GM18520 (cell line): ENCODE data around the gene OR51B5.
"Not testable (repeated sequence)": the region's sequence is repeated elsewhere in the genome, so short reads cannot be mapped to it uniquely, and the experiment has no call there.

ENCODE experiments used
- ATAC-seq: cut with Tn5 transposase; IDR thresholded peaks from one replicate; pipeline ENCODE4 v1.9.1; 2021; ENCODE audit not compliant: unreplicated experiment

The OR51B5 gene

DNA sequence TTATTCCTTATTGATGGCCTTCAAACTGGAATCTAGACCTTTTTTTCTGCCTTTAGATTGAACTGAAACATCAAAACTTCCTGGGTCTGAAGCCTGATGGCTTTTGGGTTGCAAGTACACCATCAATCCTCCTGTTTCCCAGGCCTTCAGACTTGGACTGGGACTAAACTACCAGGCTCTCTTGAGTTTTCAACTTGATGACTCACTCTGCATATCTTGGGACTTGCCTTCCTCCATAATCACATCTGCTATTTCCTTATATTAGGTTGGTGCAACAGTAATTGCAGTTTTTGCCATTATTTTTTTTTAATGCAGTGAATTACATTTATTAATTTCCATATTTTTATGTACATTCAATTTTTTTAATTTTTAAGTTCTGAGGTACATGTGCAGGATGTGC is 7.0 kb downstream of the OR51B5 start:
- no peak for ATAC-seq

DNA sequence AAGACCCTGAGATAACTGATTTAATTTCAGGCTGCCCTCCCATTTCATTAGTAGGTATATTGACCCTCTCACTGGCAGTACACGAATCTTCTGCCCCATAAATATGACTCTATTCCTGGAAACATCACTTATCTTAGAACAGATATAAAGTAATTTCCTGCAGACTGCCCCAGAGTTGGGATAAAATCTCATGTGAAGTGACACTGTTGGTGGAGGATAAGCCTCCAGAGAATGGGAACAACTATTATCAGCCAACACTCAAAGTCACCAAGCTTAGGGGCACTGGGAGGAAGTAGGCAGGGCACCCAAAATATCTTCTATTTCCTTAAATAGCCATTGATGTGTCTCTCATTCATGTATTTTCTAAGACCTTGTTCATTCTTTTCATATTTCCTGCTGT is 8.2 kb downstream of the OR51B5 start:
- ATAC-seq = no peak

DNA sequence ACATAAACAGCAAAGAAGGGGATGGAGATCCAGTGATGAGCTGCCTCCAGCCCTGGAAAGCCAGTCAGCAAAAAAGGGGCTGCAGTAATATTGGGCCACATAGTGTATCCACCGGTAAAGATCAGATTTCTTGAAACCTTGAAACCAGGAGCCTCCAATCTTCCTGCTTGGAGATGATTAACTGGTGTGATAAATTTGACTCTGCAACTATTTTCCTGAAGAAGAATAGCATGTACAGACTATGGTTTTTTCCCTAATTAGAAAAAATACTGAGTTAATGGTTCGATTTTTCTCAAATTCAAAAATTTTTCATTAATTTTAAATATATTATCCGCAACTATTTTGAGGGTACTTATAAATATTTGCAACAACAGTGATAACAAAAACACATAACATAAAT is 19.1 kb downstream of the OR51B5 start, which contains the start of gene OR51B2:
Gene OR51B2 (minus strand): TSS at position 101 of the 400 bp plus-strand sequence. CDS start 0 bp downstream, at position 101.
- ATAC-seq = no peak

DNA sequence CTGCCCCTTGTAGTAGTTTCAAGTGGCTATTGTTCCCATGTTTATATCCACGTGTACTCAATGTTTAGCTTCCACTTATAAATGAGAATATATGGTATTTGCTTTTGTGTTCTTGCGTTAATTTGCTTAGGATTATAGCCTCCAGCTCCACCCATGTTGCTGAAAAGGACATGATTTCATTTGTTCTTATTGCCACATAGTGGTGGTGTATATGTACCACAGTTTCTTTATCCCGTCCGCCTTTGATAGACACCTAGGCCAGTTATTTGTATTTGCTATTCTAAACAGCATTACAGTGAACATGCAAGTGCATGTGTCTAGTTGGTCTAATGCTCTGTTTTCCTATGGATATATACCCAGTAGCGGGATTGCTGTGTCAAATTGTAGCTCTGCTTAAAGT is 26.0 kb downstream of the OR51B5 start:
- no peak for ATAC-seq

DNA sequence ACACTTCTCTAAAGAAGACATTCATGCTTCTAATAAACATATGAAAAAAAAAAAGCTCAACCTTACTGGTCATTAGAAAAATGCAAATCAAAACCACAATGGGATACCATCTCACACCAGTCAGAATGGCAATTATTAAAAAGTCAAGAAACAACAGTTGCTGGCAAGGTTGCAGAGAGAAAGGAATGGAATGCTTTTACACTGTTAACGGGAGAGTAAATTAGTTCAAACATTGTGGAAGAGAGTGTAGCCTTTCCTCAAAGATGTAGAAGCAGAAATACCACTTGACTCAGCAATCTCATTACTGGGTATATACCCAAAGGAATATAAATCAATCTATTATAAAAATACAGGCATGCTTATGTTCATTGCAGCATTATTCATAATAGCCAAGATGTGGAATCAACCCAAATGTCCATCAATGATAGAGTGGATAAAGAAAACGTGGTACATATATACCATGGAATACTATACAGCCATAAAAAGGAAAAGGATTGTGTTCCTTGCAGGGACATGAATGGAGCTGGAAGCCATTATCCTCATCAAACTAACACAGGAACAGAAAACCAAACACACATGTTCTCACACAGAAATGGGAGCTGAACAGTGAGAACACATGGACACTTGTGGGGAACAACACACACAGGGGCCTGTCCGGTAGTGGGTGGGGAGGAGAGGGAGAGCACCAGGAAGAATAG is 29.8 kb downstream of the OR51B5 start:
- not testable (repeated sequence) for ATAC-seq

DNA sequence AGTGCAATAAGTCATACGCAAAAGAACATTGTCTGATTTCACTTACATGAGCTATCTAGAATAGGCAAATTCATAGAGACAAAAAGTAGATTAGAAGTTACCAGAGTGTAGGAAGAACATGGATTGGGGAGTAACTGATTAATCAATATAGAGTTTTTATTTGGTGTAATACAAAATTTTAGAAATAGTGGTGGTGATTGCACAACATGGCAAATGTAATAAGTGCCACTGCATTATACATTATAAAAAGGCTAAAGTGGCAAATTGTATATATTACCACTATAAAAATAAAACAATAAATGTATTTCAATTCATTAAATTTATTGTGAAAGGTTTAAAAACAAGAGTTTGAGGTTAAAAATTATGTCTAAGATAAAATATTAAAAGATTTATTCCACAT is 32.9 kb downstream of the OR51B5 start:
- no peak for ATAC-seq

DNA sequence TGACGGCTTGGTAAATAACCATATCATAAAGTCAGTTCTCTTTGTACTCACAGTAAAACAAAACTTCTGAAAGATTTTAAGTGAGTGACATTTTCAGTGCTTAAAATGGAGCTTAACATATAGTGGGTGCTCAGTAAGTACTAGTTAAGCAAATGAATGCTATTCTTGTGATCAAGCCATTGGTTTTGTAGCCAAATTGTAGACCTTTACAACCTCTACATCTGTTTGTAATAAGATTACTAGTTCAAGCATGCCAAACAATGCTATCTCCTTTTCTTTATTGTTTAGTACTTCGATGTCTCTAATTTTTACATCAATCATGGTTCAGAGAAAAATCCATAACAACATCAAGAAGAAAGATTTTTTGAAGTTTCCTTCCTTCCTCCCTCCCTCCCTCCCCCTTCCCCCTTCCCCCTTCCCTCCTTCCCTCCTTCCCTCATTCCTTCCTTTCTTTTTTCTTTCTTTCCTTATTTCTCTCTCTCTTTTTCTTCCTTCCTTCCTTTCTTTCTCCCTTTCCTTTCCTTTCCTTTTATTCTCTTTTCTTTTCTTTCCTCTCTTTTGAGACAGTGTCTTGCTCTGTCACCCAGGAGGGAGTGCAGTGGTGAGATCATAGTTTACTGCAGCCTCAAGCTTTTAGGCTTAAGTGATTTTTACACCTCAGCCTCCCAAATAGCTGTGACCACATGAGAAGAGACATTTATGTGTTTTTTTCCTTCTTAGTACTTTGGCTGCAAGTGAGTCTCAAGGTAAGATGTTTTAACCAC is 35.9 kb downstream of the OR51B5 start:
- no peak for ATAC-seq

DNA sequence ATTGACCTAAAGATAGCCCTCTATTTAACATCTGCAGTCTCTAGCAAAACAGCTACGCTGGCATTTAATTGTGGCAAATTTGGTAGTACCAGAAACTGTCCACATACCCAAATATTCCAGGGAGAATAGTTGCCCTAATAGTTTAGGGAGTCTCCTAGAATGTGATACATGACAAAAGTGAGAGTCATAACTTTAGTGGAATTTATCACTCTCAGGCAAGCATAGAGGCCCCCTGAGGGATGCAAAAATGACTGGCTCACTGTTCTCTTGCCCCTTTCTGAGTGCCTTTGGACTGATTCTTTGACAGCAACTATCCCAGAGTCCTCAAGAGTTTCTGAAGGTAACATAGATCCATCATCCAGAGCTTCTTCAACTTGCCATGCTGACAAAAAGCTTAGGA is 39.3 kb downstream of the OR51B5 start:
- ATAC-seq = no peak

DNA sequence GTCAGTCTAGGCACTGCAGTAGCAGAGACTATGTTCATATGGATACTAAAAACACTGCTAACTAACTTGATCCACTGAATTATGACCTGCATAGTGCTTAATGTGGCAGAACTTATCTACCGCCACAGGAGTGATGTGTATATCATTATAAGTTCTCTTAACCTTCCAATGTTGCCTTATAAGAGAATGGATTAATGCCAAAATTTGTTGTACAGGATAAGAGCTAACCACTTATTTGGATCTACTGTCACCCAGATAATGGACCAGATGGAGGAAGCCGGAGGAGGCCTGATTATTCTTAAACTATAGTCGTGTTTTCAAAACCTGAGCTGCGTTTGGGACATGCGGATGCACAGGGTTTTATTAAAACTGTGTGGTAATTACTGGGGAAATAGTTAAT is 39.7 kb downstream of the OR51B5 start:
- ATAC-seq = no peak

DNA sequence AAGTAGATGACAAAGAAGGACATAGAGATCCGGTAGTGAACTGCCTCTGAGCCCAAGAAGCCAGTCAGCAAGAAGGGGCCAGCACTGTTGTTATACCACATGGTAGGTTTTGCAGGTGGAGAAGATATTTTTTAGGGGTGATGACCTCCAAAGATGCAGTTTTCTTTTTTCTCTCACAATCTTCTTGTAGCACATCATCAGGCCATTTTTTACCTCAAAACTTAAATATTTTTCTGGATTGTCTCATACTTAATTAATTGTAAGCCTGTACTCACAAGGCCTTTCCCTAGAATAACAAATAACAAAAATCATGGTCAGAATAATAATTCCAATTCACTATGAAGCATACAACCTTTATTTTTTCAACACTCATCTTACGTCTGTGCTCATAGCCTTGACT is 41.5 kb downstream of the OR51B5 start, which contains the start of gene OR51B4:
Gene OR51B4 (minus strand): TSS at position 101 of the 400 bp plus-strand sequence. CDS start 0 bp downstream, at position 101.
- ATAC-seq = no peak

DNA sequence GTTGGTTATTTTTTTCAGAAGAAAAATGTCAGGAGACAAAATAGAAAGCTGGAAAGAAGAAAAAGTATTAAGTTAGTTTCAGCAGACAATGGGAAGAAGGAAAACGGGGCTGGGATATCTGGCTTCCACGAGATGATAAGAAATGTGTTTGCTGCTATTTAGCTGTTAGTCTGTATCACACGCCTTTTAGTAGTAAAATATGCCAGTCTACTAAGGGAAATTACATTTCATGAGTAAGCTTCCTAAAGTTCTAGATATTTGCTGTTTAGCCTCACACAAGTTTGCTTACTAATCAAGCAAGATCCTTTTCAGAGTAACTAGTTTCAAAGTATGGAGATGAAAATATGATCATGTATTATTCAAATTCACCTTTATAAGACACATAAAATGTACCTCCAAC is 43.1 kb downstream of the OR51B5 start:
- no peak for ATAC-seq

DNA sequence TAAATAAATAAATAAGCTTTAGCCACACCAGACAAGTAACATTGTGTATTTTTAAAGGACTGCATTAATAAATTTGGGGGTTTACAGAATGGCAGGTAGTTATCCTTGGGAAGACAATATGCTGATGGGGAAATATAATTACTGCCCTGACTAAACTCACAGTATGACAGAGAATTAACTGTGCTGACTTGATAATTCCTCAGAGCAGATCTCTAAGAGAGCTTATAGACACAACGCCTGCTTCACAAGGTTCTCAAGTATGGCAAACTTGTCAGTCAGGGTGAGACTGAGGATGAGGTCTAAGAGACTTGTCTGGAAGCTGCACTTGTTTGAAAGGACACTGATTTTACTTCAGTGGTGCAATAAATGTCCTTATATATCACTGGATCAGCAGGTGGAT is 44.9 kb downstream of the OR51B5 start:
- ATAC-seq = no peak

DNA sequence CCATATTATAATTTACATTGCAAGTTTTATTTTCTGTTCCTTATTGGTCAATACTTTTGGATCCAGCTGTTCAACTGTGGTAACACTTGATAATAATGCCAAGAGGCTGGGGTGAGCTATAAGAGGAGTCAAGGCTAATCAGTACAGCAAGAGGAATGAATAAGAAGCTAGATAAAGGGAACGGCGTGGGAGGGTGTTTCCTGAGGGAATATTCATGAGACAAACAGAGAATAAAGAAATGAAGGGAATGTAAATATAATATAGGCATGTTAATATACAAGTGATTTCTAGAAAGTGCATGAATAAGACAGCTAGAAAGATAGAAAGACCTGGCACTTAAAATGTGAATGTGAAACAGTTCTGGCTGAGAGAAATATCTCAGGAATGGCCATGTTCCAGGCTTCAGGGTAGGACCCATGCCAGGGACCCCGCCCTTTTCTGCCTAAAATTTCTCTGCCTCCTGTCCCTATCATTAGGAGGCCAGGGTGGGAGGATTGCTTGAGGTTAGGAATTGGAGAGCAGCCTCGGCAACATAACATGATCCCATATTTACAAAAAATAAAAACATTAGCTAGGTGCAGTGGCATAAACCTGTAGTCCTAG is 45.5 kb downstream of the OR51B5 start:
- no peak for ATAC-seq

DNA sequence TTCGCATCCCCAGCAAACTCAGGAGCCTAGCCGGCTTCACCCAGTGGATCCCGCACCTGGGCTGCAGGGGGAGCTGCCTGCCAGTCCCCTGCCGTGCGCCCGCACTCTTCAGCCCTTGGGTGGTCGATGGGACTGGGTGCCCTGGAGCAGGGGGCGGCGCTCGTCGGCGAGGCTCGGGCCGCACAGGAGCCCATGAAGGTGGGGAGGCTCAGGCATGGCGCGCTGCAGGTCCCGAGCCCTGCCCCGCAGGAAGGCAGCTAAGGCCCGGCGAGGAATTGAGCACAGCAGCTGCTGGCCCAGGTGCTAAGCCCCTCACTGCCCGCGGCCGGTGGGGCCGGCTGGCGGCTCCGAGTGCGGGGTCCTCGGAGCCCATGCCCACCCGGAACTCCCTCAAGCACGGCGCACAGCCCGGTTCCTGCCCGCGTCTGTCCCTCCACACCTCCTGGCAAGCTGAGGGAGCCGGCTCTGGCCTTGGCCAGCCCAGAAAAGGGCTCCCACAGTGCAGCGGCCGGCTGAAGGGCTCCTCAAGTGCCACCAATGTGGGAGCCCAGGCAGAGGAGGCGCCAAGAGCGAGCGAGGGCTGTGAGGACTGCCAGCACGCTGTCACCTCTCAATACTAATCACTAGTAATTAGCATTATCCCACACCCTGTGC is 48.9 kb downstream of the OR51B5 start:
- not testable (repeated sequence) for ATAC-seq

DNA sequence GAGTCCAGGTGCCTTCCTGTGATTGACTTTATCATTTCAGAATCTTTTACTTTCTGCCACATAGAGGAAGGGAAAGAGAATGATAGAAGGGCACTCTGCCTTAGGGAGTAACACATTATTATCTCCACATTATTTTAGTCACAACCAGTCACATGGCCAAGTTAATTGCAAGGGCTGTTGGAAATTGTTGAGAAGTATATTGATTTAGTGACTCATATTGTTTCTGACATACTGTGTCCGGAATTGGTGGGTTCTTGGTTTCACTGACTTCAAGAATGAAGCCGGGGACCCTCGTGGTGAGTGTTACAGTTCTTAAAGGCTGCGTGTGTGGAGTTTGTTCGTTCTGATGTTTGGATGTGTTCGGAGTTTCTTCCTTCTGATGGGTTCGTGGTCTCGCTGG is 50.3 kb downstream of the OR51B5 start:
- no peak for ATAC-seq
